ENCODE results near the gene NKG7. TPM values are rescaled to one million over a fixed set of nuclear protein-coding genes. Genes with fewer than 3 reads are reported as not detected.

Gene NKG7
- total RNA-seq, 1 experiment from 2014 or later = not detected

- no peaks in the 10 kb centered on the region for H3K79me2 ChIP-seq (ENCODE audit: low read length)
- H3K9ac ChIP-seq (ENCODE audit: low read length) = no peak overlapping the region
- TF ChIP-seq EZH2 (IDR thresholded peaks at IDR 0.05; ENCODE audit: low read length, unreplicated experiment) (no peak), EZH2phosphoT487 (IDR thresholded peaks at IDR 0.05; ENCODE audit: borderline replicate concordance, low read length) (no peak)
- TF ChIP-seq, protein P1, sequence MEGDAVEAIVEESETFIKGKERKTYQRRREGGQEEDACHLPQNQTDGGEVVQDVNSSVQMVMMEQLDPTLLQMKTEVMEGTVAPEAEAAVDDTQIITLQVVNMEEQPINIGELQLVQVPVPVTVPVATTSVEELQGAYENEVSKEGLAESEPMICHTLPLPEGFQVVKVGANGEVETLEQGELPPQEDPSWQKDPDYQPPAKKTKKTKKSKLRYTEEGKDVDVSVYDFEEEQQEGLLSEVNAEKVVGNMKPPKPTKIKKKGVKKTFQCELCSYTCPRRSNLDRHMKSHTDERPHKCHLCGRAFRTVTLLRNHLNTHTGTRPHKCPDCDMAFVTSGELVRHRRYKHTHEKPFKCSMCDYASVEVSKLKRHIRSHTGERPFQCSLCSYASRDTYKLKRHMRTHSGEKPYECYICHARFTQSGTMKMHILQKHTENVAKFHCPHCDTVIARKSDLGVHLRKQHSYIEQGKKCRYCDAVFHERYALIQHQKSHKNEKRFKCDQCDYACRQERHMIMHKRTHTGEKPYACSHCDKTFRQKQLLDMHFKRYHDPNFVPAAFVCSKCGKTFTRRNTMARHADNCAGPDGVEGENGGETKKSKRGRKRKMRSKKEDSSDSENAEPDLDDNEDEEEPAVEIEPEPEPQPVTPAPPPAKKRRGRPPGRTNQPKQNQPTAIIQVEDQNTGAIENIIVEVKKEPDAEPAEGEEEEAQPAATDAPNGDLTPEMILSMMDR (conservative IDR thresholded peaks at IDR 0.05; ENCODE audit: low read depth, low read length) = no peak
- no TSS peak for BruUV-seq (replicated peaks)
- no peak overlapping the region for H2AFZ ChIP-seq (ENCODE audit: low read length)
- no peaks in the 10 kb centered on the region for H3K36me3 ChIP-seq (ENCODE audit: low read depth, low read length)
- H3K9me3 ChIP-seq (ENCODE audit: low read length) = no peaks in the 10 kb centered on the region
- no peak overlapping the region for H3K4me3 ChIP-seq (ENCODE audit: low read length)
- no peak for DNase-seq
- no peaks in the 10 kb centered on the region for H3F3A ChIP-seq (ENCODE audit: low read length, unreplicated experiment)
- no peaks in the 10 kb centered on the region for H3K4me1 ChIP-seq (ENCODE audit: insufficient read depth, low read length)
- H3K9me2 ChIP-seq (replicated peaks; ENCODE audit: low read length) = no peaks in the 10 kb centered on the region
- ChIA-PET POLR2A (ENCODE audit: unreplicated experiment) (no interaction called here), CTCF (no interaction called here)
- intact Hi-C loops (cut with micrococcal nuclease) = no loop called here
- ATAC-seq = no peak
- no peak overlapping the region for H3K4me2 ChIP-seq (ENCODE audit: low read length)
- no peaks in the 10 kb centered on the region for H4K20me1 ChIP-seq (ENCODE audit: low read length)
- H3K27me3 ChIP-seq (ENCODE audit: low read length) = peaks cover 12% of the 10 kb centered on the region
- H3K27ac ChIP-seq (ENCODE audit: low read length) = no peak overlapping the region
Observed at GRCh38 chr19:51326216-51327065, 46.0 kb downstream of the NKG7 start.

- POLR2A ChIA-PET (ENCODE audit: unreplicated experiment) = no interaction called here
- intact Hi-C loops (cut with micrococcal nuclease) = no loop called here
- Histone ChIP-seq H3K4me1 (ENCODE audit: insufficient read depth, low read length) (no peaks in the 10 kb centered on the region), H3K27ac (ENCODE audit: low read length) (no peak overlapping the region), H4K20me1 (ENCODE audit: low read length) (no peaks in the 10 kb centered on the region), H3K27me3 (ENCODE audit: low read length) (peaks cover 16% of the 10 kb centered on the region), H3K36me3 (ENCODE audit: low read depth, low read length) (no peaks in the 10 kb centered on the region), H3K79me2 (ENCODE audit: low read length) (no peaks in the 10 kb centered on the region), H2AFZ (ENCODE audit: low read length) (no peak overlapping the region), H3K4me2 (ENCODE audit: low read length) (no peak overlapping the region), H3K9me3 (ENCODE audit: low read length) (no peaks in the 10 kb centered on the region), H3K4me3 (ENCODE audit: low read length) (no peak overlapping the region), H3F3A (ENCODE audit: low read length, unreplicated experiment) (no peaks in the 10 kb centered on the region), H3K9ac (ENCODE audit: low read length) (no peak overlapping the region), H3K9me2 (replicated peaks; ENCODE audit: low read length) (no peaks in the 10 kb centered on the region)
- CTCF ChIA-PET = no interaction called here
- ATAC-seq = no peak
- no TSS peak for BruUV-seq (replicated peaks)
- TF ChIP-seq EZH2 (IDR thresholded peaks at IDR 0.05; ENCODE audit: low read length, unreplicated experiment) = no peak
- TF ChIP-seq EZH2phosphoT487 (IDR thresholded peaks at IDR 0.05; ENCODE audit: borderline replicate concordance, low read length) = no peak
- TF ChIP-seq, protein P1 (conservative IDR thresholded peaks at IDR 0.05; ENCODE audit: low read depth, low read length) = no peak
- no peak for DNase-seq
Observed at GRCh38 chr19:51325161-51325976, 47.1 kb downstream of the NKG7 start.

DNA sequence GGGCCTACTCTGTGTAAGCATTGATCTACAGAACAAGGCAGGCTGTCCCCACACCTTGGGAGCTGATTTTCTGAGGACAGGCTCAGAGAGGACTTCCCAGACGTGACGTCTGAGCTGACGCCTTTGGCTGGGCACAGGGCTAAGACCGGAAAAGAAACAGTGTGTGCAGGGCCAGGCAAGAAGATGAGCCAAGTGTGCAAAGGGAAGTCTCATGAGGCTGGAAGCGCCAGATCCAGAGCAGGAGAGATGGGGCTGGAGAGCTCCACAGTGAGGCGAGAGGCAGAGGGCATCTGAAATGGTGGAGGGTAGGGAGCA is 48.3 kb downstream of the NKG7 start:
- ChIA-PET CTCF (no interaction called here), POLR2A (ENCODE audit: unreplicated experiment) (no interaction called here)
- H3K4me3 ChIP-seq (ENCODE audit: low read length) = no peak overlapping the region
- TF ChIP-seq, protein P1 (conservative IDR thresholded peaks at IDR 0.05; ENCODE audit: low read depth, low read length) = no peak
- no peak for TF ChIP-seq EZH2phosphoT487 (IDR thresholded peaks at IDR 0.05; ENCODE audit: borderline replicate concordance, low read length)
- H2AFZ ChIP-seq (ENCODE audit: low read length) = no peak overlapping the region
- H3K27me3 ChIP-seq (ENCODE audit: low read length) = peaks cover 19% of the 10 kb centered on the region
- no peak overlapping the region for H3K27ac ChIP-seq (ENCODE audit: low read length)
- no peaks in the 10 kb centered on the region for H4K20me1 ChIP-seq (ENCODE audit: low read length)
- ATAC-seq = no peak
- no peaks in the 10 kb centered on the region for H3K9me2 ChIP-seq (replicated peaks; ENCODE audit: low read length)
- no peak overlapping the region for H3K9ac ChIP-seq (ENCODE audit: low read length)
- H3K4me2 ChIP-seq (ENCODE audit: low read length) = no peak overlapping the region
- DNase-seq = no peak
- H3K36me3 ChIP-seq (ENCODE audit: low read depth, low read length) = no peaks in the 10 kb centered on the region
- no TSS peak for BruUV-seq (replicated peaks)
- H3F3A ChIP-seq (ENCODE audit: low read length, unreplicated experiment) = no peaks in the 10 kb centered on the region
- intact Hi-C loops (cut with micrococcal nuclease) = no loop called here
- H3K79me2 ChIP-seq (ENCODE audit: low read length) = no peaks in the 10 kb centered on the region
- no peaks in the 10 kb centered on the region for H3K4me1 ChIP-seq (ENCODE audit: insufficient read depth, low read length)
- H3K9me3 ChIP-seq (ENCODE audit: low read length) = no peaks in the 10 kb centered on the region

Data from PC-3 (cell line).